Measurements from ENCODE around the gene NBAS. TPM values are rescaled to one million over a fixed set of nuclear protein-coding genes. Genes with fewer than 3 reads are reported as not detected.

The NBAS gene
- total and polyA plus RNA-seq, 9 of the 15 experiments (the other 6 are each of a cell fraction or from before 2014, with no cell fraction given): 15.3 to 94.4 (median 69.9) TPM

GRCh38 chr2:15160201-15160991 is 400.7 kb downstream of the NBAS start:
- ATAC-seq (no peak), DNase-seq (ENCODE audit: extremely low read depth in 1 of 4, low spot score in 3 of 4) (no peak), FAIRE-seq (no peak)
- 0 out of 5 replicates have a peak, but pooled peaks cover 0 to 5% of the 10 kb centered on the region in 2 experiments for H3K27me3 ChIP-seq (ENCODE audit: control insufficient read depth in 2 of 2, insufficient read depth in 2 of 2, low read length in 2 of 2)
- CTCF ChIA-PET (ENCODE audit: low intra/inter-chr PET ratio): no interaction called here
- no peak overlapping the region for H3K27ac ChIP-seq (ENCODE audit: extremely low read depth, low read depth, low read length)
- no peak overlapping the region for H3K4me2 ChIP-seq (ENCODE audit: insufficient read depth, low read length)
- no peaks in the 10 kb centered on the region for H3K79me2 ChIP-seq (ENCODE audit: control insufficient read depth, insufficient read depth, low read length)
- intact Hi-C loops (cut with micrococcal nuclease): loop anchor here (10.0 kb wide), 1 partner anchor 424 kb away; no protein-coding TSS in a partner anchor
- no peak overlapping the region for H2AFZ ChIP-seq (ENCODE audit: low read depth, low read length)
- TF ChIP-seq TAL1 (IDR thresholded peaks at IDR 0.05): no peak
- TF ChIP-seq ELF1 (tag; IDR thresholded peaks at IDR 0.05): no peak
- no peak for TF ChIP-seq CTBP1 (IDR thresholded peaks at IDR 0.05; ENCODE audit: borderline replicate concordance)
- H3K4me1 ChIP-seq (replicated peaks in 1 of 2; ENCODE audit: control insufficient read depth in 2 of 2, insufficient read depth in 2 of 2, low read length in 2 of 2): no peaks in the 10 kb centered on the region
- H4K20me1 ChIP-seq (replicated peaks; ENCODE audit: control insufficient read depth, insufficient read depth, low read length): no peaks in the 10 kb centered on the region
- in situ Hi-C loops (cut with MboI): no loop called here
- H3K36me3 ChIP-seq (ENCODE audit: control insufficient read depth, insufficient read depth, low read length): no peaks in the 10 kb centered on the region
- POLR2A ChIA-PET: interaction anchor here (1.1 kb wide), 1 partner anchor 199 kb away, joined by 3 read pairs; no protein-coding TSS in a partner anchor
- no peaks in the 10 kb centered on the region for H3K9me3 ChIP-seq (replicated peaks; ENCODE audit: control insufficient read depth, insufficient read depth, low read depth, low read length)
- no peak overlapping the region for H3K4me3 ChIP-seq
- WGBS (ENCODE audit: insufficient coverage, low coverage, missing lambda C conversion rate): 13% methylated on average over 8 of the region's 9 CpGs
- peaks cover 2% of the 10 kb centered on the region for H3K9me1 ChIP-seq (ENCODE audit: control insufficient read depth, insufficient read depth, low read length)
- H3K9ac ChIP-seq (ENCODE audit: insufficient read depth in 1 of 2, low read depth in 2 of 2, low read length in 2 of 2): no peak overlapping the region
- no TSS peak for BruUV-seq (replicated peaks)

DNA sequence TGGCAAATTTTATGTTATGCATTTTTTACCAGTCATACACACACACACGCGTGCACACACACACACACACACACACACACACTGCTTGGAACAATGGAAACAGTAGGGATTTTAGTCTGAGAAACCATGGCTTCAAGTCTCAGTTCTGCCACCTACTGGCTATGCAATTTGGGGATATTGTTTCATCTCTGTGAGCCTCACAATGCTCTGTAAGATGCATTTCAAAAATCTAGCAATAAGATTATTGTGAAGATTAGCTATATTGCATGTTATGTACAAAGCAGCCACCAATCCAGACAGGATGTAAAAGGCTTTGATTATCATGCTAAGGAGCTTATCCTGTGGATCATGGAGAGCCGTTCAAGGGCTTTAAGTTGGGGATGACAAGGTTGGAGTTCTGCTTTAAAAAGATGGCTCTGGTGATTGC is 401.4 kb downstream of the NBAS start:
- Histone ChIP-seq H3K27me3 (ENCODE audit: control insufficient read depth in 2 of 2, insufficient read depth in 2 of 2, low read length in 2 of 2) (peaks cover 0 to 6% of the 10 kb centered on the region in 2 experiments; a peak in 1 of 5 replicates), H3K4me2 (ENCODE audit: insufficient read depth, low read length) (no peak overlapping the region), H3K4me1 (replicated peaks in 1 of 2; ENCODE audit: control insufficient read depth in 2 of 2, insufficient read depth in 2 of 2, low read length in 2 of 2) (no peaks in the 10 kb centered on the region), H3K27ac (ENCODE audit: extremely low read depth, low read depth, low read length) (no peak overlapping the region), H3K4me3 (no peak overlapping the region), H3K9me3 (replicated peaks; ENCODE audit: control insufficient read depth, insufficient read depth, low read depth, low read length) (no peaks in the 10 kb centered on the region), H3K36me3 (ENCODE audit: control insufficient read depth, insufficient read depth, low read length) (no peaks in the 10 kb centered on the region), H2AFZ (ENCODE audit: low read depth, low read length) (no peak overlapping the region), H3K9ac (ENCODE audit: insufficient read depth in 1 of 2, low read depth in 2 of 2, low read length in 2 of 2) (no peak overlapping the region), H3K9me1 (ENCODE audit: control insufficient read depth, insufficient read depth, low read length) (peaks cover 2% of the 10 kb centered on the region), H4K20me1 (replicated peaks; ENCODE audit: control insufficient read depth, insufficient read depth, low read length) (no peaks in the 10 kb centered on the region), H3K79me2 (ENCODE audit: control insufficient read depth, insufficient read depth, low read length) (no peaks in the 10 kb centered on the region)
- FAIRE-seq (peak; percentile 78), ATAC-seq (peak; percentile 68), DNase-seq (ENCODE audit: extremely low read depth in 1 of 4, low spot score in 3 of 4) (peak in 3 of 4 experiments; percentile 34 to 52 (median 39))
- POLR2A ChIA-PET: no interaction called here
- in situ Hi-C loops (cut with MboI): no loop called here
- intact Hi-C loops (cut with micrococcal nuclease): loop anchor here (10.0 kb wide), 1 partner anchor 425 kb away; no protein-coding TSS in a partner anchor
- BruUV-seq (replicated peaks): no TSS peak
- WGBS (ENCODE audit: insufficient coverage, low coverage, missing lambda C conversion rate): 12% methylated on average over 3 of the region's 3 CpGs
- CTCF ChIA-PET (ENCODE audit: low intra/inter-chr PET ratio): no interaction called here
- TF ChIP-seq CBX8 (IDR thresholded peaks at IDR 0.05; ENCODE audit: borderline replicate concordance, extremely low read depth, low read depth, low read length, poor library complexity, severe bottlenecking) (no peak), SMC3 (conservative IDR thresholded peaks at IDR 0.05; ENCODE audit: insufficient read depth, low read depth, low read length) (0 out of 2 replicates have a peak, but pooled peaks have one; percentile 30), CTCF (IDR thresholded peaks at IDR 0.05 in 2 of 3, conservative IDR thresholded peaks at IDR 0.05 in 1 of 3; ENCODE audit: insufficient read depth in 2 of 3, low read depth in 1 of 3, low read length in 3 of 3) (peak; percentile 29 to 65 (median 64); a peak in 4 of 6 replicates), RAD21 (CRISPR knock-in tag; conservative IDR thresholded peaks at IDR 0.05 in 1 of 2, IDR thresholded peaks at IDR 0.05 in 1 of 2) (peak; percentile 30 to 65; a peak in 3 of 4 replicates)
- TF ChIP-seq, protein P1, sequence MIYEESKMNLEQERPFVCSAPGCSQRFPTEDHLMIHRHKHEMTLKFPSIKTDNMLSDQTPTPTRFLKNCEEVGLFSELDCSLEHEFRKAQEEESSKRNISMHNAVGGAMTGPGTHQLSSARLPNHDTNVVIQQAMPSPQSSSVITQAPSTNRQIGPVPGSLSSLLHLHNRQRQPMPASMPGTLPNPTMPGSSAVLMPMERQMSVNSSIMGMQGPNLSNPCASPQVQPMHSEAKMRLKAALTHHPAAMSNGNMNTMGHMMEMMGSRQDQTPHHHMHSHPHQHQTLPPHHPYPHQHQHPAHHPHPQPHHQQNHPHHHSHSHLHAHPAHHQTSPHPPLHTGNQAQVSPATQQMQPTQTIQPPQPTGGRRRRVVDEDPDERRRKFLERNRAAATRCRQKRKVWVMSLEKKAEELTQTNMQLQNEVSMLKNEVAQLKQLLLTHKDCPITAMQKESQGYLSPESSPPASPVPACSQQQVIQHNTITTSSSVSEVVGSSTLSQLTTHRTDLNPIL (CRISPR knock-in tag; IDR thresholded peaks at IDR 0.05): no peak

Measured in K562 (cell line).